Measurements from ENCODE around the gene VASP. TPM values are rescaled to one million over a fixed set of nuclear protein-coding genes. Genes with fewer than 3 reads are reported as not detected.
A peak's percentile ranks its signal among the peaks of the same experiment; 100 is the strongest.

VASP gene
- total and polyA plus RNA-seq, 9 of the 15 experiments (the other 6 are each of a cell fraction or from before 2014, with no cell fraction given), result 16.7 to 261 (median 112) TPM

- TF ChIP-seq ZNF592 (IDR thresholded peaks at IDR 0.05), result no peak; the same call in 1 of the 2 replicates
- no peak for TF ChIP-seq CBFA2T2 (conservative IDR thresholded peaks at IDR 0.05)
- peak; percentile 72 for TF ChIP-seq ETV5 (CRISPR knock-in tag; IDR thresholded peaks at IDR 0.05; ENCODE audit: low read depth)
- no peak for TF ChIP-seq ZNF551 (CRISPR knock-in tag; IDR thresholded peaks at IDR 0.05)
- TF ChIP-seq ILK (tag; IDR thresholded peaks at IDR 0.05; ENCODE audit: borderline replicate concordance, low read depth), result no peak
- no peak for TF ChIP-seq FOXA1 (IDR thresholded peaks at IDR 0.05; ENCODE audit: borderline replicate concordance)
- TF ChIP-seq ZNF740 (CRISPR knock-in tag; IDR thresholded peaks at IDR 0.05), result peak; percentile 47
- TF ChIP-seq ZNF740 (tag; IDR thresholded peaks at IDR 0.05), result no peak
- no peak for TF ChIP-seq CGGBP1 (CRISPR knock-in tag; IDR thresholded peaks at IDR 0.05)
- peak; percentile 78 for TF ChIP-seq ADNP (tag; IDR thresholded peaks at IDR 0.05)
- TF ChIP-seq ZNF395 (CRISPR knock-in tag; IDR thresholded peaks at IDR 0.05), result 0 out of 2 replicates have a peak, but pooled peaks have one; percentile 16
- no peak for TF ChIP-seq ATF1 (CRISPR knock-in tag; IDR thresholded peaks at IDR 0.05)
- TF ChIP-seq ATF1 (tag; IDR thresholded peaks at IDR 0.05), result no peak
- TF ChIP-seq HNRNPUL1 (IDR thresholded peaks at IDR 0.05; ENCODE audit: low read length), result no peak
- no peak for TF ChIP-seq PHB (CRISPR knock-in tag; IDR thresholded peaks at IDR 0.05)
- TF ChIP-seq LEF1 (IDR thresholded peaks at IDR 0.05), result peak; percentile 42; the same call in 1 of the 2 replicates
- peak; percentile 35; the same call in 1 of the 2 replicates for TF ChIP-seq ARID1B (IDR thresholded peaks at IDR 0.05)
- peak; percentile 28; the same call in 1 of the 2 replicates for TF ChIP-seq ELF2 (CRISPR knock-in tag; IDR thresholded peaks at IDR 0.05)
- TF ChIP-seq ATF7 (IDR thresholded peaks at IDR 0.05), result peak; percentile 53; the same call in 1 of the 2 replicates
- no peak for TF ChIP-seq ZNF696 (CRISPR knock-in tag; conservative IDR thresholded peaks at IDR 0.05)
- TF ChIP-seq FOSL1 (tag; conservative IDR thresholded peaks at IDR 0.05), result peak; percentile 36; the same call in 1 of the 2 replicates
- peak; percentile 90 for TF ChIP-seq ZBTB7A (IDR thresholded peaks at IDR 0.05; ENCODE audit: borderline replicate concordance, control insufficient read depth, low read depth, low read length)
- TF ChIP-seq ZSCAN32 (CRISPR knock-in tag; IDR thresholded peaks at IDR 0.05), result 0 out of 2 replicates have a peak, but pooled peaks have one; percentile 15
- 0 out of 2 replicates have a peak, but pooled peaks have one; percentile 38 for TF ChIP-seq KAT7 (CRISPR knock-in tag; IDR thresholded peaks at IDR 0.05; ENCODE audit: borderline replicate concordance)
These were observed 7.9 kb downstream of the VASP start (continued) for GRCh38 chr19:45515081-45515624.

Measured in K562 (cell line).